GM18505 (cell line): ENCODE data around the gene CCDC12.

Experiments
- ATAC-seq: cut with Tn5 transposase; IDR thresholded peaks from one replicate; pipeline ENCODE4 v1.9.1; 2021; ENCODE audit not compliant: unreplicated experiment
- POLR2A ChIP-seq: IDR thresholded peaks from 4 replicates; pipeline ENCODE4 v1.6.1; 2011; ENCODE audit warnings: borderline replicate concordance; ENCODE audit not compliant: insufficient read depth, insufficient read length; ENCODE audit errors: extremely low read depth

Gene CCDC12

DNA sequence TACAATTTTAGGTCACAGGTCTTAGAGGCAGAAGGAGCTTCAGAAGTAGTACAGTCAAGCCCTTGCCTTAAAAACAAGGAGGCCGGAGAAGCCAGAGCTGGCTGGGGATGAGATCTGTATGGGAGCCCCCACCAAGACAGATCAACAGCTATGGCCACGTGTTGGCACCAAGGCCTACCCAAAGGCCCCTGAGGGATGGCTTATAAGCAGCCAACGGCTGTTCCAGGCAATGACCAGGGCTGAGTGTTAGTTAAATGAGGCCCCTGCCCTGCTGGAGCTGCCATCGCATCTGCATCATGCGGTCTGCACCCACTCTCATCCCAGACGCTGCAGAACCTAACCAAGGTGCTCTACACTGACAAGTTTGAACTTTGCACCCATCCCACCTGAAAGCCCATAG is 43.3 kb downstream of the CCDC12 start:
- TF ChIP-seq POLR2A = no peak
- no peak for ATAC-seq

DNA sequence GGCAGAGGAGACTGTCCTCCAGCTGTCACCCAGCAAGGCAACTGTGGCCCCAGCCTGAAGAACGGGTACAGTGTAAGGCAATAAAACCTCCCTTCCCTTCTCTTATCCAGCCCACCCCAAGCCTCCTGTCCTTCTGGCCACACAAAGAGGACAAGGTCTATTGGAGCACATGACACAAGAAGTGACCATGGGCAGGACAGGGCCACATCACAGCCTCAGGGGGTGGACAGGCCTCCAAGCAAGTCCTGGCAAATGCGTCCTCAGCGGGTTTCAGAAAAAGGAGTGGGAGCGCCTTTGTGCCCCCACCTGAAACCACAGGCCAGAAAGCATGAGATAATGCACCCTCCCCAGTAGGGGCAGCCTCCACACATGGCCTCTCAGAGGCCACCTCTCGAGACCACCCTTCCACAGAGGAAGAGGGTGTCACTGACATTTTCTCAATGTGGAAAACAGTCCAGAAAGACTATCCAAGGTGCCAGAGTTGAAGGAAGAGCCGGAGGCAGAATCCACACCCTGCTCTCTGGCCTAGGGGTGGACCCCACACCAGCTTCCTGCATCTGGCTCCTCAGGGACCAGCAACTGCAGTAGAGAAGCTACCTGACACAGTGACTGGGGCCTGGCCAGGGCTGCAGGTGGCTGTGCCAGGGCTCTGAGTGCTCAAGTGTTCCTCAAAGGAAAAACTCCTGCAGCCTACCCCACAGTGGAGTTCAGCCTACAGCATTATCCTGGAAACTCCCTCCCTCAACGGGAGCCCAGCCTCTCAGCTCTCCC is 43.9 kb downstream of the CCDC12 start:
- no peak for TF ChIP-seq POLR2A
- no peak for ATAC-seq

DNA sequence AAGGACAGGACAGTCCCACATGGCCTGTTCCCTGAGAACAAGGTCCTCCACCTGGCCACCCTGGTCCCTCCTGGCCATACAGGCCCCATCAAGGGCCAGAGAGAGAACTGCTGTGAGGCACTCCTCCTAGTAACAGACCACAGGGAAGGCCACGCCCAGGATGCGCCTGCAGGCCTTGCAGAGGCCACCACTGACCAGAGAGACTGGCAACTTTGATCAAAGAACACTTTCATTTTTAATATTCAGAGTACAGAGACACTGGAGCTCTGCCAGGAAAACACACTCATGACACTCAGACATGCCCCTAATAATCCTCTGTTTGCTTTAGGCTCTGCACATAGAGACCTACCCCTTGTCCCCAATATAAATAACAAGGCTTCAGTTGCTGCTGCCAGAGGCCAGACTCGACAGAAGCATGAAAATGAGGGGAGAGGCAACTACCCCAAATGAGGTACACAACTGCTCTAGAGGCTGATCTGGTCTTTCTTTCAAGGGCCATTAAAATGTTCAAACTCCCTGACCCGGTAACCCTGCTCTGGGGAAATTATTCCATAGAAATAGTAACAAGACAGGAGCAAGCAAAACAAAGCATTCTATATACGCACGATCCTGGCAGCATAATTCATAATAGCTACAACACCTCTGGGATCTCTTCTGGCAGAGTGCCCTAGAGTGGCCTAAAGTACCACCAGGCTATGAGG is 44.8 kb downstream of the CCDC12 start:
- no peak for ATAC-seq
- no peak for TF ChIP-seq POLR2A

DNA sequence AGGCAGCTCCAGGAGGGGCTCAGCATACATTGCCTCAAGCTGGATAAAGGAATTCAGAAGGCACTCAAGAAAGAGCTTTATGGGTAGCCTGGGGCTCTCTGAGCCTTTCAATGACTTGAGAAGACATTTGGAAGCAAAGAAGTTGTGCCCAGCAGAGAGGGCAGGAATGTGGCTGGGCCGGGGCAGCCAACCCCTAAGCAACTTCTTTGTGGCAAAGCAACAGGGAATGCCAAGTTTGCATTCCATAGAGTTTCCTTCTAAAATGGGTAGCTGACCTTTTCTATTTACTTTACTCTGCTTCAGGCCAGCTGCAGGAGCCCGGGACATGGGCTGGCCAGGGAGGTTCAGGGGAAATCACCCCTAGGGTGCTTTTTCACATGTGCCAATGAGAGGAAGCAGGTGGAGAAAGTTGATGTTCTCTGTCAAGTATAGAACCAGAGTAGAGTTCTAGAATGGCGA is 45.6 kb downstream of the CCDC12 start:
- no peak for ATAC-seq

DNA sequence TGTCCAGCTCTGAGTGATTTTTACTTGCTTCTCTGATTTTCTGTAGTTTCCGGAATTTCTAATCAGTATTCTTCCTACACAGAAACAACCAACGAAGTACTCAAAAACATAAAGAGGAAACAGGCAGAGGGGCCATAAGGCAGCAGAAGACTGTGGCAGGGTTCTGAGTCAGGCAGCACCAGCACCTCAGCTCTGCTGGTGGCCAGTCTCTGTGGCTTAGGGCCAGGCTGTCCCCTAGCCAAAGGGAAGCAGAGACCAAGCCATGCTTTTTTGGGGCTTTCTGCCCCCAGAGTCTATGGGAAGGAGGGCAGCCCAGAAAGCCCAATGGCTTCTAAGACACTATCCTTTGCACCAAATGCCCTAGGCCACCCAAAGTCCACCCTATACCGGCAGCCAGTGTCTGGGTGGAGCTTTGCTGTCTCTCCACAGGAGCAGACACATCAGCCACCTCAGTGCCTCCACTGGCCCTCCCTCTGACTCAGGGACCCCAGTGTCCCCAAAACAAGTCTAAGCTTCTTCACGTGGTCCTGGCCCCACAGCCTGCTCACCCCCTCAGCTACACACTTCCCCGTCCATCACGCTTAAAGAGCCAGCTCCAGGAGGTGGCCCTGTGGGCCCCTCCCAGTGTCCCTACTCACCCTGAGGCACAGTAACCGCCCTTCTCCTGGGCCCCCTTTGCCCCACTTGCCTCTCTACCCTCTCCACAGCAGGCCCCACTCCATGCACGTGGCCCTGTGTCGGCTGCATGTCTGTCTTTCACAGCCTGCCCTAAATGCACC is 46.2 kb downstream of the CCDC12 start:
- peak; percentile 39 for TF ChIP-seq POLR2A

More for the DNA sequence above, 45.6 kb downstream of the CCDC12 start:
- no peak for TF ChIP-seq POLR2A

DNA sequence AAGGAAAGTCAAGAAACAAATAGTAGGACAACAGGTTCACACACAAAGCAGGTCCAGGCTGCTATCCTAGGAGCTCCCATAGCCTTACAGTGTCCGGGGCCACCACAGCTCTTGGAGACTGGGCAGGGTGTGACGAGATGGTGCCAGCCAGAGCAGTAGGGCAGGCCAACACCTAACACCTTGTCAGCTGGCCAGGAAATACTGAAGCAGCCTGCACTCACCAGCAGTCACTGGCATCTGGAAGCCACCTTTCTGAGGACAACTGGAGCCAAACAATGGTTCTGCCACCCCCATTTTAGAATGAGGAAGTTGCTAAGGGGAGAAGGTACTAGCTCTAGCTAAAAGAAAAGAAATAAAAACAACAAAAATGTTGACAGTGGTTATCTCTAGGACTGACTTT is 47.2 kb downstream of the CCDC12 start:
- ATAC-seq = no peak

More for the DNA sequence above, 46.2 kb downstream of the CCDC12 start:
- ATAC-seq = no peak

DNA sequence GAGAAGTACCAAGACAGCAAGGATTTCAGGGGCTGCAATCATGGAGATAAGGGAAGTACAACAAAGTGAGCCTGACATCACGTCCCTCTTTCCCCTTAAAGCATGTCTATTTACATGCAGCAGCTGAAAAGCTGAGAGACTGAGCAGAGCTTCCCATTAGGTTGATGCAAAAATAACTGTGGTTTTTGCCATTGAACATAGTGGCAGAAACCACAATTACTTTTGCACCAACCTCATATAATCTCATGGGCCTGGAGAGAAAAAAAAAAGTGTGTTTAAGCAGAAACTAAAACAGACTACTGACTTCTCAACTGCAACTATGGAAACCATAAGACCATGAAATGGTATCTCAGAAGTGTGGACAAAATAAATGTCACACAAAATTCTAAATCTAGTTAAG is 48.3 kb downstream of the CCDC12 start:
- ATAC-seq = no peak
- TF ChIP-seq POLR2A = no peak

More for the DNA sequence above, 47.2 kb downstream of the CCDC12 start:
- no peak for TF ChIP-seq POLR2A

DNA sequence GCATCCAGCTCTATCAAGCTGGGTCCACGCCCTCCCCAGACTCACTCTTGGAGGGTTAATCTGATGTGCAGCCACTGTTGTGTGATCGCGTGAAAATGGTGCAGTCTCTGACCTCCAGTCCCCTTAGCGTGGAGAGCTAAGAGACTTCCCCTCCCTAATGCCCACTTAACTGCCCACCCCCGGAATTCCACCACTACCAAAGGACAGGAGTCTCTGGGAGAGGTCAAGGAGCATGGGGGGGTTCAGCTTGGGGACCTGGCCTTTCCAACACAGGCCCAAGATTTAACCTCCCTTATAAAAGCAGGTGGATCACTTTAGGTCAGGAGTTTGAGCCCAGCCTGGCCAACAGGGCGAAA is 48.8 kb downstream of the CCDC12 start:
- ATAC-seq = no peak
- TF ChIP-seq POLR2A = no peak

DNA sequence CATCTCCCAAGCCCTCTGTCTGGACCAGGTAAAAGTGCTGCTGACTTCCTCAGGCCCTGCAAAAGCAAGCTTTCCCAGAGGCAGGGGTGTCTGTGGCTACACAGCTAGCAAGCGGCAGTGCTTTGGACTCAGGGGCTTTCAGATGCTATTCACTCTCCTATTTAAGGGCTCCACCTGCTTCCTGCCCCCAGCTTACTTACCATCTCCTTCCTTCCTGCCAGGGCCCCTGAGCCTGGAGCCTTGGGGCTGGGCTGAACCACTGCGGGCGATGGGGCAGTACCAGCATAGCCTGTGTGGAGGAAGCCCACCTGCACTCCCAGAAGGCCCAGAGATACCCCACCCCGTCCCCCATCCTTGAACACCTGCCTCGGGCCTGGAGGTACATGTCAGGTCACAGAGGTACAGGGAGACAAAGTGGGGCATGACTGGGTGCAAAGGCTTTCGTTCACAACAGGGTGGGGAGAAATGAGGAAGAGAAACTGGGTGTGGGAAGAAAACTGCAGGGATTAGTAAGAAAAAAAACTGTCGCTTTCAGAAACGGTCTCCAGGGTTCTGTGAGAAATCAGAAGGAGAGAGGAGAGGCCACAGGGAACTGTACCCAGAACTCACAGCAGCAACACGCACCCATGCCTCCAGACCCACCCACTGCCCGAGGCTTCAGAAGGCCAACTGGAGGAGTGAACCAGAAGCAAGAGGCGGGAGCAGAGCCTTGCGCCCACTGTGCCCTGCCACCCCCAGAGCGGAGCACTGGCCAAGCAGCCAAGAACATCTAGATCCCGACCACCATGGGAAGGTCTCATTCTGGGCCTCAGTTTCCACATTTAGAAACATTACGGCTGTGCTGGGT is 49.5 kb downstream of the CCDC12 start:
- peak; percentile 53 for ATAC-seq

DNA sequence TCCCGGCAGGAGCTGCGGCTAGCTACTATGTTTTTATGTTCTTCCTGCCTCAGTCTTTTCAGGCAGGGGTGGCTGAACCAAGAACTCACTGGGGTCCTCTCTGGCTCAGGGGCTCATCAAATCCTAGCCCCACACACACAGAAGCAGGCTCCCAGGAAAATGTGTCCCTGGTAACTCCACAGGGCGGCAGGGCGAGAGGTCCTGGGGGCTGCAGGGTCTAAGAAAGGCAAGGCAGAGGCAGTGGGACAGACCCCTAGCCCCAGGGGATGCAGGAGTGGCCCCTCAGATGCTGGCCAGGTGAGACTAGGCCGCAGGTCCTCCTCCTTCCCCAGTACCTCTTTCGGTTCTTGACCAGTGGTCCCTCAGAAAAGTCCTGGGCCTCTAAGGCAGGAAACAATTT is 50.1 kb downstream of the CCDC12 start:
- peak; percentile 1 for ATAC-seq
- peak; percentile 53 for TF ChIP-seq POLR2A

More for the DNA sequence above, 49.5 kb downstream of the CCDC12 start:
- TF ChIP-seq POLR2A = peak; percentile 63

DNA sequence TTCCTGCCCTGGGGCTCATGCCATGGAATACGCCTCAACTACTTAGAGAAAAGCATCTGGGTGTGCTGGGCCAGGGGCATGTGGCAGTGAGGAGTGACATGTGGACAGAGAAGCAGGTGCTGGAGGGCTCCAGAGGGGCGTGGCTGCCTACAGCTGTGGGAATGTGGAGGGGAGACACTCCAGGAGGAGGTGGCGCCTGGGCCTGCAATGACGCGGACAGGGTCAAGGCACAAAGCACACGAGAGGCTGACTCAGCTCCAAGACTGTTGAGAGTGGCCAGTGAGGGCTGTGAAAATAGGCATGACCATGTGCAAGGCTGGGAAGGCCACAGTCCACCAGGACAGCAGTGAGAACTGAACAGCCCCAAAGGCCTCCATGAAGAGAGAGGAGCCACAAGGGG is 50.5 kb downstream of the CCDC12 start:
- ATAC-seq = no peak
- TF ChIP-seq POLR2A = no peak

DNA sequence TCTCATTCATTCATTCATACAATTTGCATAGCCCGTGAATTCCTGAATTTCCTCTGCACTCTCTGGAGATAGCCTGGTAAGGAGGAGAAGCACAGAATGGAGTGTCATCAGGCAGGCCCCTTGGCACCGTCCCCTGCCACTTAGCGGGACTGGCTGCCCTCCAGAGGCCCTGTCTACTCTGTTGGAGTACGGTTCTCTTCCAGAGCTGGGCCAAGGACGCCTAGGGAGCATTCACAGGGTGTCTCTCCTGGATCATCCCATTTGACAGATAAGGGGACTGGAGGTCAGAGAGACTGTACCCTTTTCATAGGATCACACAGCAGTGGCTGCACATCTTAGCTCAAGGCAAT is 51.0 kb downstream of the CCDC12 start:
- ATAC-seq = no peak
- TF ChIP-seq POLR2A = no peak
